Measurements from ENCODE around the gene TSPEAR. TPM values are rescaled to one million over a fixed set of nuclear protein-coding genes. Genes with fewer than 3 reads are reported as not detected.
A peak's percentile ranks its signal among the peaks of the same experiment; 100 is the strongest.

The TSPEAR gene
- total and polyA plus RNA-seq, 2 donors from 2014 or later, result 0.09 to 0.22 TPM

DNA sequence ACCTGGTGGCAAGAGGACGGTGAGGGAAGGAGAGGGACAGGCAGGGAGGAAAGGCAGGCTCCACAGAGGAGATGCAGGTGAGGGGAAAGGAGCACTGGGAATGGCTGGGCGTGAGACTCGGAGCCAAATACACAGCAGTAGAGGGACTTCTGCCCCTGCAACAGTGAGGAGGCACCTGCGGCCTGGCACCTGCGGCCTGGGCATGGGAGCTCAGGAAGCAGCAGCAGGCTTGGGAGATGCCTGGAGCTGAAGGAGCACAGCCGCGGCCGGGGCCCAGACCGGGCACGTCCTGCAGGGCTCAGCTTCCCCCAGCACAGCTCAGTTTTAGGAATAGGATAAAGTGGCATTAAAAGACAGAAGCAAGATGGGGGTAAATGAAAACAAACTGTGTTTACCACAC lies 20.9 kb upstream of the TSPEAR start:
- FAIRE-seq (no peak), DNase-seq (peak in 1 of 5 donors; percentile 12)
- H3K27ac ChIP-seq (ENCODE audit: low read depth in 2 of 2, low read length in 2 of 2), result no peak overlapping the region
- H3K4me3 ChIP-seq (ENCODE audit: low read length in 3 of 3), result no peak overlapping the region
- H3K9me3 ChIP-seq (ENCODE audit: control insufficient read depth in 2 of 3, insufficient read depth in 1 of 3, low read length in 3 of 3), result peaks cover 0 to 8% (median 0%) of the 10 kb centered on the region in 3 donors
- no peak overlapping the region for H3K9ac ChIP-seq (ENCODE audit: low read length in 3 of 3)
- H3K27me3 ChIP-seq (ENCODE audit: control insufficient read depth, insufficient read depth, low read length), result no peaks in the 10 kb centered on the region
- intact Hi-C loops (cut with DNase I), result no loop called here
- TF ChIP-seq, protein P1, sequence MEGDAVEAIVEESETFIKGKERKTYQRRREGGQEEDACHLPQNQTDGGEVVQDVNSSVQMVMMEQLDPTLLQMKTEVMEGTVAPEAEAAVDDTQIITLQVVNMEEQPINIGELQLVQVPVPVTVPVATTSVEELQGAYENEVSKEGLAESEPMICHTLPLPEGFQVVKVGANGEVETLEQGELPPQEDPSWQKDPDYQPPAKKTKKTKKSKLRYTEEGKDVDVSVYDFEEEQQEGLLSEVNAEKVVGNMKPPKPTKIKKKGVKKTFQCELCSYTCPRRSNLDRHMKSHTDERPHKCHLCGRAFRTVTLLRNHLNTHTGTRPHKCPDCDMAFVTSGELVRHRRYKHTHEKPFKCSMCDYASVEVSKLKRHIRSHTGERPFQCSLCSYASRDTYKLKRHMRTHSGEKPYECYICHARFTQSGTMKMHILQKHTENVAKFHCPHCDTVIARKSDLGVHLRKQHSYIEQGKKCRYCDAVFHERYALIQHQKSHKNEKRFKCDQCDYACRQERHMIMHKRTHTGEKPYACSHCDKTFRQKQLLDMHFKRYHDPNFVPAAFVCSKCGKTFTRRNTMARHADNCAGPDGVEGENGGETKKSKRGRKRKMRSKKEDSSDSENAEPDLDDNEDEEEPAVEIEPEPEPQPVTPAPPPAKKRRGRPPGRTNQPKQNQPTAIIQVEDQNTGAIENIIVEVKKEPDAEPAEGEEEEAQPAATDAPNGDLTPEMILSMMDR (IDR thresholded peaks at IDR 0.05; ENCODE audit: borderline replicate concordance, extremely low read depth, insufficient read depth), result no peak
- no peaks in the 10 kb centered on the region for H3K4me1 ChIP-seq (ENCODE audit: control insufficient read depth in 2 of 3, insufficient read depth in 2 of 3, low read depth in 1 of 3, low read length in 3 of 3)
- H3K36me3 ChIP-seq (ENCODE audit: control insufficient read depth in 2 of 3, insufficient read depth in 3 of 3, low read length in 3 of 3), result no peaks in the 10 kb centered on the region

DNA sequence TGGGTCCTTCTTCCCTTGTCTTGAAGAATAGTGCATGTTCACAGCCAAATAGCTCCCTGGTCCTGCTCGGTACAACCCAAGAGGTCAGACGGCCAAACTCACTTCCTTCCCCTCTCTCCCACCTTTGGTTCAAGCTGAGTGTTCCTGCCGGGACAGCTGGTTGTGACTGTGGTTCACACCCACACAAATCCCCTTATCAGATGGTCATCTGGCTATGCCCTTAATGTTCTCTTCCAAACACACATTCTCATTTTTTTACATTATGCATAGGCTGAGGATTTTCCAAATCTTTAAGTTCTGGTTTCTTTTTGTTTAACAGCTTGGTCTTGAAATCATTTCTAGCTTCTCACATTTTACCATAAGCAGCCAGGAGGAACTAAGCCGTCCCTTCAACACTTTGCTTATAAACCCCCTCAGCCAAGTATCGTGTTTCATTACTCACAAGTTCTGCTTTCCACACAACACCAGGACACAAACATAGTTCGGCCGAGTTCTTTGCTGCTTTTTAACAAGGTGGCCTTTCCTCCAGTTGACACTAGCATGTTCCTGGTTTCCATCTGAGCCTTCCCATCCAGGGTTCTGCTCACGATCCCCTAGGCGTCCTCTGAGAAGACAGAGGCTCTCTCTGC lies 19.7 kb upstream of the TSPEAR start:
- DNase-seq (peak in 1 of 5 donors; percentile 11), FAIRE-seq (no peak)
- Histone ChIP-seq H3K27ac (ENCODE audit: low read depth in 2 of 2, low read length in 2 of 2) (no peak overlapping the region), H3K36me3 (ENCODE audit: control insufficient read depth in 2 of 3, insufficient read depth in 3 of 3, low read length in 3 of 3) (no peaks in the 10 kb centered on the region), H3K4me3 (ENCODE audit: low read length in 3 of 3) (no peak overlapping the region), H3K9ac (ENCODE audit: low read length in 3 of 3) (no peak overlapping the region), H3K4me1 (ENCODE audit: control insufficient read depth in 2 of 3, insufficient read depth in 2 of 3, low read depth in 1 of 3, low read length in 3 of 3) (no peaks in the 10 kb centered on the region), H3K9me3 (ENCODE audit: control insufficient read depth in 2 of 3, insufficient read depth in 1 of 3, low read length in 3 of 3) (peaks cover 0 to under 1% (median 0%) of the 10 kb centered on the region in 3 donors), H3K27me3 (ENCODE audit: control insufficient read depth, insufficient read depth, low read length) (no peaks in the 10 kb centered on the region)
- TF ChIP-seq, protein P1 (IDR thresholded peaks at IDR 0.05; ENCODE audit: borderline replicate concordance, extremely low read depth, insufficient read depth), result no peak
- intact Hi-C loops (cut with DNase I), result no loop called here

DNA sequence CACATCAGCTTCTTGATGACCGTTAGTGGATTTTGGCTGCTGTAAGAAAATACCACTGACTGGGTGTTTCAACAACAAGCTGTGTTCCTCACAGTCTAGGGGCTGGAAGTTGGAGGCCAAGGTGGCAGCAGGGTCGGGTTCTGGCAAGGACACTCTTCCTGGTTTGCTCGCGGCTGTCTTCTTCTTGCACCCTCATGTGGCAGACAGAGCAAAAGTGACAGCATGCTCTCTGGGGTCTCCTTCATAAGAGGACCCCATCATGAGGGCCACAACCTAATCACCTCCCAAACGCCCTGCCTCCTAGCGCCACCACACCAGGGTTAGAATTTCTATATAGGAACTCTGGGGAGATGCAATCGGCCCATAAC lies 18.6 kb upstream of the TSPEAR start:
- H3K4me1 ChIP-seq (ENCODE audit: control insufficient read depth in 2 of 3, insufficient read depth in 2 of 3, low read depth in 1 of 3, low read length in 3 of 3), result no peaks in the 10 kb centered on the region
- no peak overlapping the region for H3K27ac ChIP-seq (ENCODE audit: low read depth in 2 of 2, low read length in 2 of 2)
- TF ChIP-seq, protein P1 (IDR thresholded peaks at IDR 0.05; ENCODE audit: borderline replicate concordance, extremely low read depth, insufficient read depth), result no peak
- DNase-seq, result no peak
- no peaks in the 10 kb centered on the region for H3K36me3 ChIP-seq (ENCODE audit: control insufficient read depth in 2 of 3, insufficient read depth in 3 of 3, low read length in 3 of 3)
- FAIRE-seq, result no peak
- no peak overlapping the region for H3K4me3 ChIP-seq (ENCODE audit: low read length in 3 of 3)
- intact Hi-C loops (cut with DNase I), result no loop called here
- no peak overlapping the region for H3K9ac ChIP-seq (ENCODE audit: low read length in 3 of 3)
- H3K9me3 ChIP-seq (ENCODE audit: control insufficient read depth in 2 of 3, insufficient read depth in 1 of 3, low read length in 3 of 3), result no peaks in the 10 kb centered on the region
- no peaks in the 10 kb centered on the region for H3K27me3 ChIP-seq (ENCODE audit: control insufficient read depth, insufficient read depth, low read length)

Data from kidney (tissue), 14 donors.